HG03025 (cell line): ENCODE results near the gene SYT9.
"Not testable (repeated sequence)": the region's sequence is repeated elsewhere in the genome, so short reads cannot be mapped to it uniquely, and the experiment has no call there.

ENCODE experiments used
- ATAC-seq: cut with Tn5 transposase; IDR thresholded peaks from one replicate; pipeline ENCODE4 v1.9.1; 2021; ENCODE audit warnings: mild to moderate bottlenecking, moderate library complexity; ENCODE audit not compliant: unreplicated experiment, low FRiP score

The SYT9 gene

DNA sequence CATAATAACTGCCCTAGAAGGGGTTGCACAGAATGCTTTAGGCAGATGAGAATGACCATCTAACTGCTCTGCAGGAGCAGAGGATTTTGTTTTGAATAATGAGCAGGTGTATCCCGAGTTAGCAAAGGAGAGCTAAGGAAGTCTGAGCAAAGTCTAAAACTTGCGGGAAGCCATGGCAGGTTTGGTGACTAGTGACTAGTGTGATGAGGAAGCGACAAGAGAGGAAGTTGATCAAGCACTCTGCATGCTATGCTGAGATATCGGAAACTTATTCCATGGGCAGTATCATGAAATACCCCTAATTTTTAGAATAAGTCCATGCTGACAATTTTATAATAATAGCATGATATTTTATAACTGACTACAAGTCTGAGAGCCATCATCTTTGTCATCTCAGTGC, 246.5 kb downstream of the SYT9 start:
- no peak for ATAC-seq

GRCh38 chr11:7499081-7499480, 247.4 kb downstream of the SYT9 start:
- ATAC-seq = no peak

GRCh38 chr11:7500251-7500650, 248.5 kb downstream of the SYT9 start:
- no peak for ATAC-seq

GRCh38 chr11:7501251-7501650, 249.5 kb downstream of the SYT9 start:
- no peak for ATAC-seq

DNA sequence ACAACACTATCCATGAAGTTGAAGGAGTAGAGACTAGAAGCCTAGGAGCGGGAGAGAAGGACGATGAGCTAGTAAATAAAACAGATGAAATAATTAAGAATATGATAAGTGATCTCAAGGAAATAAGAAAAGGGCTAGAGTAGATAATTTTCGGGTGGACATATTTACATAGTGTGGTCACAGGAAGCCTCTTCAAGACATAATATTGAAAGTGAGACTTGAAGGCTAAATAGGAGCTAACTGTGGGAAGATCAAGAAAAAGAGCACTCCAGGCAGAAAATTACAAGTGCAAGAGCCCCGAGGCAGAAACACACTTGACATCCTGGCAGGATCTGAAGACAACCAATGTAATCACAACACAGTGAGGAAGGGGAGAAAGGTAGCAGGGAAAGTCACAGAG, 250.2 kb downstream of the SYT9 start:
- ATAC-seq = no peak

DNA sequence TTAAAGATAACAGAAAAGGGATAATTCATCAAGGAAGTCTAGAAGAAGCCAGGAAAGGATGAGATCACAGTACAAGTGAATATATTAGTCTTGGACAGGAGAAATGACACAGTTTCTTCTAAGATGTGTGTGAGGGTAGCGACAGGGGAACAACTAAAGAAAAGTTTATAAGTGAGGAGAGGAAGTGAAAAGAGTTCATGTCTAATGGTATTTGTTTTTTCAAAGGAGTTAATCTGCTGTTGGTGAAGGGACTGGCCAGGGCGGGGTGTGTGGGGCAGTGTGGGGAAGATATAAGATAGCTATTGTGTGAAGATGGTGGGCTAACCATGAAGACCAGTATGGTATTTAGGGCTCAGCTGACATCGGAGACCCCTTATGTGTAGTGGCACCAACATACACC, 254.5 kb downstream of the SYT9 start:
- no peak for ATAC-seq

DNA sequence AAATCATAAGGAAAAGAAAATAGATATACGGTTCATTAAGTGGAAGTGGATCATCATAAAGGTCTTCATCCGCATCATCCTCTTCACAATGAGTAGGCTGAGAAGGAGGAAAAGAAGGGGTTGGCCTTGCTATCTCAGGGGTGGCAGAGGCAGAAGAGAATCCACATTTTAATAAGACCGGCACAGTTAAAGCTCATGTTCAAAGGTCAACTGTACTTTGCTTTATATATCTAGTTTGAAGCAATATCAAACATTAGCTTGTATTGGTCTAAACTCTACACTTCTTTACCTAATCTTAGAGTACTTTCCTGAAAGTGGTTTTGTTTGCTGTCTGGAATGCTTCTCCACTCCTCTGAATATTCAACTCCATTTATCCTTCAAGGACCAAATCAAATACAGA, 256.4 kb downstream of the SYT9 start:
- no peak for ATAC-seq

GRCh38 chr11:7509966-7510365, 258.3 kb downstream of the SYT9 start:
- no peak for ATAC-seq

DNA sequence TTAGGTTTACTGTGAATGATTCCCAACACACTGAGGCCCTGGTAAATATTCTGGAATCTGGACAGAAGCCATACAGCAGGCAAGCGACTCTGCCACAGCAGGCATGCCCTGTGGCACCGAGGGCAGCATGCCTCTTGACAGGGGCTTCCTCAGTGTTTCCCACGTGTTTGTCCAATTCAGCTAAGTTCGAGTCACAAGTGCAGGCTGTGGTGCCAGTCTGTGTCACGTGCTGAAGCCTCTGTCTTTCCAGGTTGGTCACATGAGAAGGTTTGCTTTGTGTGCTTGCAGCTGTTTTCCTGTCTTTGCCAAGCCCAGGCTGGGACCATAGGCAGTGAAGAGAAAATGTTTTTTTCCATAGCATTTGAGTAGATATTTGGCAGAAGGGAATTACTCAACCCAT, 259.7 kb downstream of the SYT9 start:
- ATAC-seq = no peak

GRCh38 chr11:7512525-7513233, 261.0 kb downstream of the SYT9 start:
- ATAC-seq = peak; percentile 54

DNA sequence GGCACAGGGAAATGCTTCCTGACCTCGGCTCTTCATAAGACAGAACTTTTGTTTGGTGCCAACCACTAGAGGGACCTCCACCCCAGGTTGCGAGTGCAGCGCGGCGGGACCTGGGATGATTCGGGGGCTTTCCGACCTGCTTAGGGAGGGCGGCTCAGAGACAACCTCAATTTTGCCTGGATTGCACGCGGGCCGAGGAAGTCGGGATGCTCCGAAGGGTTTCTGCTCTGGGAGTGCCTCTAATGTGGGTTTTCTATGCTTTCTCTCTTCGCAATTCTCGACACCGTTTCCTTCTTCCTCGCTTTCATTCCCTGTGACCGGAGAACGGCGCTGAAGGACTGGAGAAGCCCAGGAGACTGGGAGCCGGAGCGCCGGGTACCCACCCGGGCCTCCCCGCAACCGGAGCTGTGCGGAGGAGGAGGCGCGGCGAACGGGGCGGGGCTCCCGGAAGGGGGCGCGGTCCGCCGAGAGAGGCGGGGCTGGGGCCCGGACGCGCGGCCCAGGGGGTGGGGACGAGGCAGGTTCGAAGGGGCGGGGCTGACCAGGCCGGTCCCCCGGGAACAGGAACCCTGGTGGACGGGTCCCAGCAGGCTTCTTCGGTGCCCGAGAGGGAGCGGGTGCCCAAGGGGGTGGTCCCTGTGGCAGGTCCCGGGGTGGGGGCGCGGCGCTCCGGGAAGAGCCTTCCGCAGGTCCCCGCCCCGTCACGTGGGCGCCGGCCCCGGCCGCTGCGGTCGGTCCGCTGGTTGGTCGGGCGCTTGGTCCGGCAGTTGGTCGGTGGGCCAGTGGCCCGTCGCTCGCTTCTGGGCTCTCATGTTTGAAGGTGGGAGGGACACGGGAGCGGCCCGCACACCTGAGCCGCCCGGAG, 261.8 kb downstream of the SYT9 start, which contains the start of gene PPFIBP2:
PPFIBP2 (plus strand) TSS at position 766 of the 865 bp plus-strand sequence. CDS start 35,477 bp downstream, outside the sequence.
- ATAC-seq = peak; percentile 63

GRCh38 chr11:7514099-7514591, 262.4 kb downstream of the SYT9 start:
- ATAC-seq = peak; percentile 15

DNA sequence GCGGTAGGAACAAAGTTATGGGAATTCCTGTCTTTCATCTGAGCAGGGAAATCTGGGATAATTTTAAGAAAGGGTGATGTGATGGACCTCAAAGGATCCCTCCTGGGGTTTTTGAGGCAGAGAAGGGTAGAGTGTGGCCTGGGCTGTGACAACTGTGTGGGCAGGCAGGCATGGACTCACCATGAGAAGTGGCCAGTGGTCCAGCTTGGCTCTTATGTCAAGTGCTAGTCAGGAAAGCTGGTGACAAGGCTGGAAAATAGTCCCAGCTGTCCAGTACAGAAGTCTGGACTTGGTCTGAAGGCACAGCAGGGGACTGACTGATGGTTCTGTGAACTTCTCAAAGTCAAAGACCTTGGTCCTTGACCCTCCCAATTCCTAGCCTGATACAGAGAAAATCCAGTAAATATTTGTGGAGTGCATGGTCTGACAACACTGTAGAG, 263.8 kb downstream of the SYT9 start:
- no peak for ATAC-seq

DNA sequence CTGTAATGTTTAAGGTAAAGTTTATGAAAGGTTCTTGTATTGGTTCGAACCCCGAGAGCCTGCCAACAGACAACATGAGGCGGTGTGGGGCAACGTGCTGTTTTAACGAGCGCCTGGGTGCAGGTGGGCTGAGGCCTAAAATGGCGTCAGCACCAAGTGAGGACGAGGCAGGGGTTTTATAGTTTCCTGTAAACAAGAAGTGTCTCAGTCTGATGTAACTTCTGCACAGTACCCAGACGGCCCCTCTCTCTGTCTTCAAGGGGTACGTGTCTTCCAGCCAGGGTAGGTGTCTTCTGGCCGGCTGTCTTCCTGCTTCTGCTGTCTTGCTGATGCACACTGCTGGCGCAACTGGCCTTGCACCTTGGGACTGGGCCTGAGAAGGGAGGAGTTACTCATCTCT, 264.8 kb downstream of the SYT9 start:
- ATAC-seq = no peak

GRCh38 chr11:7517743-7518142, 266.0 kb downstream of the SYT9 start:
- not testable (repeated sequence) for ATAC-seq
